NCI-H226 (cell line): ENCODE measurements around the gene IPP.
"Not testable (repeated sequence)": the region's sequence is repeated elsewhere in the genome, so short reads cannot be mapped to it uniquely, and the experiment has no call there.

ENCODE experiments used
- DNase-seq: peaks from one replicate; pipeline ENCODE4 v3.0.0-alpha.2; 2015

The IPP gene

DNA sequence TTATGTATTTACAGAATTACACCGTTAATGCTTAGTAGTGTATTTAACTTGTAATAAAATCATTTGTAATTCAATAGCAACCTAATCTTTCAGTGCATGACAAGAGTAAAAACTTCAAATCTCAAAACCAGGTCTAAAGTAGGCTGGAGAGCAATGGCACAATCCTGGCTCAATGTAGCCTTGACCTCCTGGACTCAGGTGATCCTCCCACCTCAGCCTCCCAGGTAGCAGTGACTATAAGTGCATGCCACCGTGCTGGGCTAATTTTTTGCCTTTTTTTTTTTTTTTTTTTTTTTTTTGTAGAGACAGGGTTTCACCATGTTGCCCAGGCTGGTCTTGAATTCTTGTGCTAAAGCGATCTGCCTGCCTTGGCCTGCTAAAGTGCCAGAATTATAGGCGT lies 11.3 kb downstream of the IPP start:
- no peak for DNase-seq

DNA sequence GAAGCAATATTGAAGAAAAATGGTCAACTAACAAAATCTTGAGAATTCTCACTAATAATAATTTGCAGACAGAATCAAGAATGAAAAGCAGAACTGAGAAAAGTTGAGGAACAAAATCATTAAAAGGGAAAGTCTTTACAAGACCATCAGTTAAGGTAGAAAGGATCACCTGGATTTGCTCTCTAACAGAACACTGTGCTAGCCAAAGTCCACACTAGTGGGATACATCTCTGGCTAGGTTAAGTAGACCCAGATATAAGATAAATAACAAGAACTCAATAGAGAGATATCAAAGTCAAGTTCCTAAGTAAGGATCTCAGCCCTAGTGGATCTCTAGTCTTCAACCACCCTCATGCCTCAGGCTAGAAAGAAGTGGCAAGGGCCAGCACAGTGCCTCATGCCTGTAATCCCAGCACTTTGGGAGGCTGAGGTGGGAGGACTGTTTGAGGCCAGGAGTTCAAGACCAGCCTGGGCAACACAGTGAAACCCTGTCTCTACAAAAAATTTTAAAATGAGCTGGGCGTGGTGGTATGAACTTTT lies 19.6 kb downstream of the IPP start:
- DNase-seq, result no peak

DNA sequence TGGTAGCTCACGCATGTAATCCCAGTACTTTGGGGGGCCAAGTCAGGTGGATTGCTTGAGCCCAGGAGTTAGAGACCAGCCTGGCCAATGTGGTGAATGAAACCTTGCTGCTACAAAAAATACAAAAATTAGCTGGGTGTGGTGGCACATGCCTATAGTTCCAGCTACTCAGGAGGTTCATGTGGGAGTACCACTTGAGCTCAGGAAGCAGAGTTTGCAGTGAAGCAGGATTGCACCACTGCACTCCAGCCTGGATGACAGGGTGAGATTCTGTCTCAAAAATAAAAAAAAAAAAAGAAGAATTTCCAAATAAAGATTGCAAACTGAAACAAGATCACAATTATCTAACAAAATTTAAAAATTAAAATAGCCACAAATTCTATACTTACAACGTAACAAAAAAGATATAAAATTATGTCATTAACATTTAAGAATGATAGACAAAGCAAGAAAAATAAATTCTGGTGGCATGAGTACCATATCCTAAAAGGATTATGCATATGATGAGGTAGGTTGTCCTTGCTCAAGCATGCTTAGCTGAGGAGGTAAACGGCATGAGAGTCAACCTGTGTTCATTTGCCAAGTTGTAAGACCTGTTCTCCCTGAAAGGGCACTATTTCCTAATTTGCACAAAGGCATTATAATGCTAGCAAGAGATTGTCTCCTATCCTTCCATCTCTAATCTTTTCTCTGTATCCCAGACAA lies 20.2 kb downstream of the IPP start:
- DNase-seq, result peak; percentile 74

DNA sequence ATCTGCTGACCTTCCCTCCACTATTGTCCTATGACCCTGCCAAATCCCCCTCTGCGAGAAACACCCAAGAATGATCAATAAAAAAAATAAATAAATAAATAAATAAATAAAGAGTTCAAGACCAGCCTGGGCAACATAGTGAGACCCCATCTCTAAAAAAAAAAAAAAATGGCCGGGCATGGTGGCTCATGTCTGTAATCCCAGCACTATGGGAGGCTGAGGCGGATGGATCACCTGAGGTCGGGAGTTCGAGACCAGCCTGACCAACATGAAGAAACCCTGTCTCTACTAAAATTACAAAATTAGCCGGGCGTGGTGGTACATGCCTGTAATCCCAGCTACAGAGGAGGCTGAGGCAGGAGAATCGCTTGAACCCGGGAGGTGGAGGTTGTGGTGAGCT lies 24.4 kb downstream of the IPP start:
- not testable (repeated sequence) for DNase-seq

DNA sequence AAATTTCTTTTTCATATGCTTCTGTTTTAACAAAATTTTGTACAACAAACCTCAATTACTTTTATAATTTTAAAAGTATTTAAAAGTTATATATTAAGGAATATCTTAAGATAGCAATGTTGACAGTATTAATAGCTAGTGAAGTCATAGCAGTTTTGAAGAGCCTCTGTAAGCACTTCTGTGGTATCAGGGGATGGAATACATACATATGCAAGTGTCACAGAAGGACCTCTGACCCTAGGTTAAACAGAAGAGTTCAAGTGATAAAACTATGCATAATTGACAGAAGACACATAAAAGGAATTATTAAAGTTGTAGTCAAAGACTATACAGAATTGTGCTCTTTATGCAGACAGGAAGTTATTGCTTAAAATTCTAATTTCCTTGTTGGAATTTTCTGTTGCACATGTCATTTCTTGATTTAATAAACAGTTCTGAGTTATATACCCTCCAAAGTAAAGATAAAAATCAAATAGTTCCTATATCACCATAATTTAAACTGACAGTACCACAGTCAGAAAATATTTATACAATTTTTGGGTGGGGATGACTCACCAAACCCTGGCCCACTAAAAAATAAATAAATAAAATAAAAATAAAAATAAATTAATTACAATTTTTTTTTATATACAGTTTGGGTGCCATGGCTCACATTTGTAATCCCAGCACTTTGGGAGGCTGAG lies 27.1 kb downstream of the IPP start:
- no peak for DNase-seq

DNA sequence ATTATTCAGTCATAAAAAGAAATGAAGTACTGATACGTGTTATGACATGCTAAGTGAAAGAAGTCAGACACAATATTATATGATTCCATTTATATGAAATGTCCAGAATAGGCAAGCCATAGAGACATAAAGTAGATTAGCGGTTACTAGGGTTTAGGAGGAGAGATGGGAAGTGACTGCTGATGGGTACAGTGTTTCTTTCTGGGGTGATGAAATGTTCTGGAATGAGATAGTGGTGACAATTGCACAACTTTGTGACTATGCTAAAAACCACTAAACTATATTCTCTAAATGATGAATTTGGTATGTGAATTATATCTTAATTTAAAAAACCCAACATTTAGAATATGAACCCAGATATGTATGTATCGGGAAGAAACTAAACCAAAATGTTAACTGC lies 27.6 kb downstream of the IPP start:
- no peak for DNase-seq

DNA sequence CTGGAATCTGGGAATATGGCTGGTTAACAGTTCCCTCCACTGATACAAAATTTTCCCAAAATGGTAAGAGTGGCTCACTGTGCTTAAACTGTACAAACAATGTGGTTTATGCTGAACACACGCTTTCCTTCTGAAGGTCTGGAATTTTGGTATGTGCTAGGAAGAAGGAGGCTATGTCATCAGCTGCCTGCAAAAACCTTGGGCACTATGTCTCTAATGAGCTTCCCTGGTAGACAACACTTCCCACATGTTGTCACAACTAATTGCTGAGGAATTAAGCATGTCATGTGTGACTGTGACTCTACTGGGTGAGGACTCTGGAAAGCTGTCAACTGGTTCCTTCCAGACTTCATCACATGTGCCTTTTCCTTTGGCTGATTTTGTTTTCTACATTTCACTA lies 29.2 kb downstream of the IPP start:
- DNase-seq, result no peak

DNA sequence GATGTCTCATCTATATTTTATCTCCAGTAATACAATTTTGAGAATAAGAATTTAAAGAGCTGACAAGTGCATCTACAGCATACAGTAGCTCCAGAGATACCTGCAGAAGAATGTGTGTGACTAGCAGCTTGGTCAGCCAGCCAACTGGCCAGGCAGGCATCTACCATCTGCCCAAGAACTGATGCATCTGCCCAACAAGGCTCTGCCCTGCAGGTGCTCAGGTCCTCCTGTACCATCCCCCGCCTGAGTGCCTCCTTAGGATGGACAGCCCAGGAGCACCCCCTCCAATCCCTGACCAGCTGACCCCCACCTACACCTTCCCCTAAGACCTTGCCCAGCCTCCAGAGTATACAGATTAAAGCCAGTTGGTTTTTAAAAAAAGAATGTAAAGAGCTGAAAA lies 32.2 kb downstream of the IPP start:
- DNase-seq, result no peak

DNA sequence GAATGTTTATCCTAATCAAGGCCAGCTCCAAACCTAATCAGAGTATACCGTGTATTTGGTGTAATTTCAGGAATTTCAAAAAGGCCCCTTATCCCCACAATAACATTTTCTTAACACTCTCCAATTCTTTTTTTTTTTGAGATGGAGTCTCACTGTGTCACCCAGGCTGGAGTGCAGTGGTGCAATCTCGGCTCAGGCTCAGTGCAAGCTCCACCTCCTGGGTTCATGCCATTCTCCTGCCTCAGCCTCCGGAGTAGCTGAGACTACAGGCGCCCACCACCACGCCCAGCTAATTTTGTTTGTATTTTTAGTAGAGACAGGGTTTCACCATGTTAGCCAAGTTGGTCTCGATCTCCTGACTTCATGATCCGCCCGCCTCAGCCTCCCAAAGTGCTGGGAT lies 33.1 kb downstream of the IPP start:
- DNase-seq, result not testable (repeated sequence)

DNA sequence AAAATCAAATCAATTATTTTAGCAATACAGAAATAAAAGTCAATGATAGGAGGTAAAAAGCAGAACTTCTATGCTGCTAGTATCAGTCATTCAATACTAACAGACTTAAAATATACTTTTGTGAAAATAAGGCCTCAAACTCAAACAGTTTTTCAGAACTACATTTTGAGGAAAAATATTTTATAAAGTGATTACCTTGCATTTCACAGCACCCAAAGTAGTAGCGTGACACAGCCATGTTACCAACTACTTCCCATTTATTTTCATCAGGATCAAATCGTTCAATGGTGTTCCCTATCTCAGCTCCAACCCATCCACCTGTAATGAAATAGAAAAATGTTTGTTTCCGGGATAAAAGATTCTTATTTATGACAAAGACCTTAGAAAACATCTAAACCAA lies 33.8 kb downstream of the IPP start:
- no peak for DNase-seq

DNA sequence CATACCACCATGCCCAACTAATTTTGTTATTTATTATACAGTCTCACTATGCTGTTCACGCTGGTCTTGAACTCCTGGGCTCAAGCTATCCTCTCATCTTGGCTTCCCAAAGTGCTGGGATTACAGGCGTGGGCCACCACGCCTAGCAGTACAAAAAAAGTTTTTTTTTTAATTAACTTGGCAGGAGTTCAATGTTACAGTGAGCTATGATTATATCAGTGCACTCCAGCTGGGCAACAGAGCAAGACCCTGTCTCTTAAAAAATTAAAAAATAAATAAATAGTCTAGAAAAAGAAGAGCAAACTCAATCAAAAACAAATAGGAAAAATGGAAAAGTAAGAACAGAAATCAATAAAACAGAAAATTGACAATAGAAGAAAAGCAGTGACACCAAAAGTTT lies 36.7 kb downstream of the IPP start:
- no peak for DNase-seq

DNA sequence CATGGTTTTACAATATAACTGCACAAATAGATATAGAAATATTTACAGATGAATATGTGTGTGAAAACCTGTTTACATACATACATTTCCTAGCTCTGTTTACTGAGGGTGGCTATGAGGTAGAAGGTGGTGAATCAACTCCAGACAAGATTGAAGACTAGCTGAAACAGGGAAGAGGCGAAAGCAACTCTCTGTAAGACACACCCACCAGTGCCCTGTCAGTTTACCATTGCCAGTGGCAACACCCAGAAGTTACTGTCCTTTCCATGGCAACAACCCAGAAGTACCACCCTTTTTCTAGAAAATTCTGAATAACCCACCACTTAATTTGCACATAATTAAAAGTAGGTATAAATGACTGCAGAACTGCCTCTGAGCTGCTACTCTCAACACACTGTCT lies 45.8 kb downstream of the IPP start:
- DNase-seq, result no peak

DNA sequence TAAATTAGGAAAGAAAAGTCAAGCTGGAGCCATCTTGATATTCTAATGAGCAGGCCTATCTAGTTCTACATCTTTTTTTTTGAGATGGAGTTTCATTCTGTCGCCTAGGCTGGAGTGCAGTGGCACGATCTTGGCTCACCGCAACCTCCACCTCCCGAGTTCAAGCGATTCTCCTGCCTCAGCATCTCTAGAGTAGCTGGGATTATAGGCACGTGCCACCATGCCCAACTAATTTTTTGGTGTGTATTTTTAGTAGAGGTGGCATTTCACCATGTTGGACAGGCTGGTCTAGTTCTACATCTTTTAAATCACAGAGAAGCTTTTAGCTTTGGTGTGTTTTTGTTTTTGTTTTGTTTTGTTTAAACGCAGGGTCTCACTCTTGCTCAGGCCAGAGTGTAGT lies 55.6 kb downstream of the IPP start:
- DNase-seq, result no peak

DNA sequence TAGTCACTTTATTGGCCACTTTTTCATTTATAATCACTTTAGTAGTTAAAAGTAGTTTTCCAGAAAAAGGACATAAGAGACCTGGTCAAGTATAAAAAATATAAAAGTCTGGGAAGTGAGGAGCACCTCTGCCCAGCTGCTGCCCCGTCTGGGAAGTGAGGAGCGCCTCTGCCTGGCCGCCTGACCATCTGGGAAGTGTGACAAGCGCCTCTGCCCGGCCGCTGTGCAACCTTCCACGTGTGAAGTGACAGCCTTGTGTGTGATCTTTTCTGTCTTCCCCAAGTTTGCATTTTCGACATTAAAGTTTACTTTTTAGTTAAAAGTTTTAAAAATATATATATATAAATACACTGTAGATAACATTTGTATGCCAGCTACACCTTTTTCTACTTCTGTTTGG lies 56.6 kb downstream of the IPP start:
- not testable (repeated sequence) for DNase-seq

DNA sequence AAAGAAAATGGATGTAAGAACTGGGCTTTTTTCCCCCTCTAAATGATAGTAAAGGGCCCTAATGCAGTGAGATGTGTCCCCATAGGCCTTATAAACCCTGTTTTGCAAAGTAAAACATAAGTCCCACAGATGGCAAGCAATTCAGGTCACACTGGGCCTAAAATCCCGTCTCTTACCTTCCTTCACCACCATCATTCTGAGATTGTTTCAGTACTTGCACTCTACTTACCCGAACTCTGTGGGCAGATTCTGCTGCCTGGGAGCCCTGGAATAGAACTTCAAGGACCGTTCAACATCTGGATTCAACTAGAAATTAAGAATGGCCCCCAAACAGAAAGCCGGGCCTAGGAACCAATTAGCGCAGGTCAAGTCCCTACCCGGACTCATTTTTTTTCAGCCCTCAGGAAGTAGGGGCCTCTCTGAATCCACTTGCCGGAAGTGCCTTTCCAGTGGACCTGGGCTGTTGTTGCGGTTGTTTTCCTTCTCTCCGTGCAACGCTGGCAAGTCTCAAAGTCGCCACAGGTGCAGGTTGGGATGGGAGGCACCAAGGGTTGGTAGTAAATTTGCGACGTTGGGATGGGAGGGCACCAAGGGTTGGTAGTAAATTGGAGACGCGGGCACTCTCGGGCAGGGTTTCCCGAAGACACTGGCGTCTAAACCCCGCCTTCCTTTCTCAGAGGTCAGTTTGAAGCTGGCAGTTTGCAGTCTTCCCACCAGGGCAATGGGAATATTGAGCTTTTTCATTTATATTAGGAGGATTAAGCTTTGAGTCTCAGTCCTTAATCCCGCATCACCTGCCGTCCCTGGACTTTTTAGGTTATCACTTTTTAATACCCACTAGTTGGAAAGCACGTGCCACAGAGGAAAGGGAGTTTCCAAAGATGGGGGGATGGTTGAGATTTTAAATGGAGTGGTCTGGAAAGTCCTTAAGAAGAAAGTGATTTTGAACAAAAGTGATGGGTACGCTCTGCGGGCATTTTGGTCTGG lies 62.4 kb downstream of the IPP start, which contains the start of gene TMEM69:
TMEM69 (plus strand) TSS at position 428 of the 987 bp plus-strand sequence. CDS start 2,888 bp downstream, outside the sequence.
- DNase-seq, result peak; percentile 82

DNA sequence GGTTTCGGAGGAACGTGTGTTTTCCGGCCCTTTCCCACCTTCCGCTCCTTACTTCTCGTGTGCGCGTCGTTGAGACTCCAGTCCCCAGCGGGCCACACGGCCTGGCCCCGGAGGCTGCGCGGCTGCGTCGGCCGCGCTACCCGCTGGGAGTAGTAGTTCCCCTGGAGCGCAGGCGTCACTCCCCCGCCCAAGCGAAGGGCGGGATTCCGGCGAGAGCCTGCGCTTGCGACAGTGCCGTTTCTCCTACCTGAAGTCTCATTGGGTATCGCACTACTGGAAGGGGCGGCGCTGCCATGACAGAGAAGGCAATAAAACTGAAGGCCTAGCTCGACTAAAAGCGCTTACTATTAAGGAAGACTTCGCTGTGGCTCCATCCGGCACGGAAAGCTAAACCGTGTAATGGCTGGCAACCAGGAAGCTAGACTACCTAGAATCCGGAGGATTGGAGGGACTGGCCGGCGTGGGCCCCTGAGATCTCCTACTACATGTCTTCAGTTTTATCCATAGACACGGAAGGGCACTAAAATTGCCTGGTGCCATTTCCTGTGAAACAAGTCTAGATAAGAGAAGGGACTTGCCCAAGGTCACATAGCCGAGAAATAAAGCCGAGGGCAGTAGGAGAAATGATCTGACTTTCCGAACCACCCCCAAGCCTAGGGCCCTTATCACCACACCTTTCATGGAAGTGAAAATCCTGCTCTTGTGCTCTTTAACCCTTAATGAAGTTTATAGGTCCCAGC lies 63.3 kb downstream of the IPP start:
- DNase-seq, result peak; percentile 99

DNA sequence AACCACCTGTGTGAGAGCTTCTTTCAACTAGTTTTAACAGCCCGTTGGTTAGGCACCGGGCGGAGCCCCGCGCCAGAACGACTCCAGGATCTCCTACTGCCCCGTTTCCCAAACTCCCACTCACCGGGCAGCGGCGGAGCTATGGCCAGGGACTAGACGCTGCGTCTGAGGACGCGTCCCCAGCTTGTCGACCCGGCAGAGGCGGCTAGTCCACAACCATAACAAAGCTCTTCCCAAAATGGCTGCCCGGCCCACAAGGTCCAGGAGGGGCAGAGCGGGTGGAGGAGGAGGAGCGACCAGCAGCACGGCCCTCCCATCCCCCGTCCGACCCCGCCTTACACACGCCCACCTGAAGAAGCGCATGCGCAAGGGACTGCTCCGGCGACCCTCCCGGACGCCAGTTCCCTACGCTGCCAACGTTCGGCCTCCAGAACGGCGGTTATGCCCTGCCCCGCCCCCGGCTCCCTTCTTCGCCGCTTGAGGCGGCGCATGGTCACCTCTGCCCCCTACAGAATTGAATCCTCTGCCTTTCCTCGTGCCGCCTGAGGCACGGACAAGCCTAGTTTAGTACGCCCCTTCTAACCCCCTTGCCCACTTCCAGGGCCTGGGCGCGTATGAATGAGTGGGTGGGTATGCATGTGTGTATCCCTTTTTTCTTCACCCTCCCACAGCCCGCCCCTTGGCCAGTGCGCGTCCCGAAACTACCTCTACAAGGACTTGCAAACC lies 64.0 kb downstream of the IPP start, which contains the start of gene GPBP1L1:
GPBP1L1 (minus strand) TSS at position 246 of the 726 bp plus-strand sequence. CDS start 27,446 bp downstream, outside the sequence.
- DNase-seq, result peak; percentile 87

DNA sequence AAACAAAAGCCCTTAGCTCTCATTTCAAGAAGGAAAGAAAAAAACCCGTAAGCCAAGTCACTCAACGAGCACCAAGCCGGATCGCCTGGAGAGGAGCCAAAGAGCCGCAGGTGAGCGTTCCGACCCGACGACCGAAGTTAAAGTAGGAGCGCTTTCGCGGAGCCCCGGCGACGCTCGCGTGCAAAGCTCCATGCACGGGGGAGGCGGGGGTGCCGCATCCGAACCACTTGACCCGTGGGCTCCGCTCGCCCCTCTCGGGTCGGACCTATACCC lies 64.5 kb downstream of the IPP start:
- DNase-seq, result peak; percentile 9

DNA sequence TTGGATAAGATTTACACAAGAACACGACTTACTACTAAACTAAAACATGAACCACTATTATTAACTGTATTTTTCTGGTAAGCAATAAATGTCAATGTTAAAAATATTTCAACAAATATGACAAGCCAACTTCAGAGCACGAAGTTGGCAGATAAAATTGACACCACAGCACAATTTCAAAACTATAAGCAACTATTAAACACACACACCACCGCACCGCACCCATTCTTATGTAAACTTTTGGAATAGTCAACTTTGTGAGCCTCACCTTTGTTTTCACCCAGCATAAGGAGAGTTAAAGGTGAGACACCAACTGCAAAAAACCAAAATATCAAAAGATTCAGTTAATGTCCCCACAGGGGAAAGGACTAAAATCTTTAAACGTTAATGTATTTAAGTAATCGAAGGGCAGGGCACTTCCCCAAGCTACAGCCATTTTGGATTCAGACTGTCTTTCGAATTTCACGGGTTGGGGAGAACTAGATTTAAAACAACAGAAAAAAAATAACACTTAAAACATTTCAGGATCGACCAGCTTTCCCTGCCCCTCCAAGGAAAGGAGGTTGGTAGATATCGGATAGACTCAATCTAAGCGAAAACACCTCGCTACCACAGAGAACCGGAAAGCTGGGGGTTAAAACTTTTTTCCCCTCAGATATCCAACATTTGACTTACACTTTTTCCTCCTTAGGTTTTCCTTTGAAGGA lies 65.0 kb downstream of the IPP start:
- DNase-seq, result no peak

DNA sequence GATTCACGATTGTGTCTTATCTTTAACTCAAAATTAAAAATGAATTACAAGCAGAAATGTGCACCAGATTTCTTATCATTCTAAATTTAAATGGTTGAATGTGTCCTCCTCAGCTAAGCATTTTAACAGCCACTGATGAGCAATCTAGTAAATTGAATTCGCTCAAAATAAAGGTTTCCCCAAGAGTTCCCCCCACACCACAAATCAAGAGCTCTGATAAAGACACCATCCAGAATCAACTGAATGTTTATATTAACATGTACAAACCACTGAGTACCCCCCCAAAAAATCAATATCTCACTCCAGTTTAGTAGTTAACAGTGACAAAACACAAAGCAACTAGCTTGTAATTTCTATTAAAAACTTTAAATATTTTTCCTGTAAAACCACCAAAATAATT lies 66.1 kb downstream of the IPP start:
- no peak for DNase-seq

DNA sequence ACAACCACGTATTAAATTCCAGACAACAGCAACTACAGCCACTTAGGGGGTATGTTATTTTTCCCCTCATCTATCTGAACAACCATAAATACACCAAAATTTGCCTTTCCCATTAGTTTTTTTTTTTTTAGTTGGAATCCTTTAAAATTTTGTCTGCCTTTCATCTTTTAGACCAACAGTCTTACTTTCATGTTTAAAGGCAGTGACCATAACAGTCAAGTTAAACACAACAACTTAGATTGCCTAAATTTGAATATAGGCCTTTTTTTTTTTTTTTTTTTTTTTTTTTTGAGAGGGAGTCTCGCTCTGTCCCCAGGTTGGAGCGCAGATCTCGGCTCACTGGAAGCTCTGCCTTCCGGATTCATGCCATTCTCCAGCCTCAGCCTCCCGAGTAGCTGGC lies 67.5 kb downstream of the IPP start:
- no peak for DNase-seq
